ENCODE results near the gene SOX14.

The SOX14 gene

DNA sequence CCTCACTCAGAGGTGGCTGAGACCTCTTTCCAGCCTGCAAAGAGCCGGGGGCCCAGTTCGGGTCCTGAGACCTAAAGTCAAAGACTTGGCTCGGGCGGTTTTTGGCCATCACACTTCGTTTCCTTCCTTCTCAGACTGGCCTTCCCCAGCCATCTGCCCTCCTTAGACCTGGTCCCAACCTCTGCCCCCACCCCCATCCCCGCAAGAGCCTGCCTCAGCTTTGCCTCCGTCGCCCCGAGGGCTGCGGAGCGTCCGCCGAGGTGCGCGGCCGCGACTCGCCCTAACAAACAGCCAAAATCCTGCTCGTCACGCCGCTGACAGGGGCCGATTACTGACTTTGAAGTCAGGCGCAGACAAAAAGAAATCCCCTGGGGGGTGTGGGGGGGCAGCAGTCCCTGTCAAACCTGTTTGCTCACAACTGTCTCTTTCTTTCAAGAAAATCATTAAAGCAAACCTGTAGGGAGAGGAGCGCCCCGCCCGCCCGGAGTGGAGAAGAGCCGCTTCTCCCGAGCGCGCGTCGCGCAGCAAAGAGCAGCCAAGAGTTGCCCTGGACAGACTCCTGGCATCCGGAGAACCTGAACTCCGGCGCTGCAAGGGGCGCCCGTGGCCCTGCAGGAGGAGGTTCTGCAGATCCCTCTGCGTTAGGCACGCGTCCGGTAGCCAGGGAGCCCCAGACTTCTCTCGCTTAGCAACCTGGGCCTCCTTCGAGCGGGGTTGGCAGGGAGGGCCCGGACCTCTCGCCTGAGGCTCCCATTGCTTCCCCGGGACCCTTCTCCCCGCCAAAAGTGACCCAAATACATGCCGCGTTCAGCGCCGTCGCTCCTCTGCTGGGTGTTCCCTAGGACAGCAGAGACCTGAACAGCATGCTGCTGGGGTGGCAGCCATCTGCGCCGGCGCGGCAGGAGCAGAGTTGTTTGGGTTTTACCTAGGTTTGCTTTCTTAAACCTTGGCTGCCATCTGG lies 4.5 kb downstream of the SOX14 start:
- no peak for DNase-seq

DNA sequence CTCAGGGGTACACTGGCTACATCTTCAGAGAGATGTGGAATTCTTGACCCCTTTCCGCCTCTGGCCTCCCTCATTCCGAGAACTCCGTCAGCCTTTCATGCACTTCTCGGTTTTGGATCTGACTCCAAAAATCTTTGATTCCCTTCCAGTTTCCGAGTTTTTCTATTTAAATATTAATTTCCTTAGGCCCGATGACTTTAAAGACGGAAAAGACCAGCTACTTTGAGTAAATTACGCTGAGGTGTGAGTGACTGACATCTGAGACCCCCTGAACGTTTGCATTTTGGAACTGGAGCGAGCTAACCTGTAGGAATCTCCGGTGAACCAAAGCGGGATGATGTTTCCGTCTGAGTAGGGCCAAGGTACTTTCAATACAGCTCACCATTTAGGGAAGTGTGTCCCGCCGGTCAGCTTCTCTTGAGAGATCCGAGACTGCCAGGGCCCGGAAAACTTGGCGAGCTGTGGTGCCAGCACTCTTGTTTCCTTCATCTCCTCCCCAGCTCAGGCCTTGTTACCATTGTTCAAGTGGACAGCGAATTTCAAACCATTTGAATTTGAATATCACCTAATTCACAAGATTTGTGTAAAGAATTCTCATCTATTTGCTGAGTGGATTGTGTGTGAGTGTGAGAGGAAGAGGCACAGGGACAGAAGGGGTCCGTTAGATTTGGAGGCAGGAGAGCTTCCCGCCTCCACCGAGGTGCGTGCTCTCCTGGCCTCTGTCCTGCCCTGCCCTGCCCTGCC lies 5.4 kb downstream of the SOX14 start:
- no peak for DNase-seq

DNA sequence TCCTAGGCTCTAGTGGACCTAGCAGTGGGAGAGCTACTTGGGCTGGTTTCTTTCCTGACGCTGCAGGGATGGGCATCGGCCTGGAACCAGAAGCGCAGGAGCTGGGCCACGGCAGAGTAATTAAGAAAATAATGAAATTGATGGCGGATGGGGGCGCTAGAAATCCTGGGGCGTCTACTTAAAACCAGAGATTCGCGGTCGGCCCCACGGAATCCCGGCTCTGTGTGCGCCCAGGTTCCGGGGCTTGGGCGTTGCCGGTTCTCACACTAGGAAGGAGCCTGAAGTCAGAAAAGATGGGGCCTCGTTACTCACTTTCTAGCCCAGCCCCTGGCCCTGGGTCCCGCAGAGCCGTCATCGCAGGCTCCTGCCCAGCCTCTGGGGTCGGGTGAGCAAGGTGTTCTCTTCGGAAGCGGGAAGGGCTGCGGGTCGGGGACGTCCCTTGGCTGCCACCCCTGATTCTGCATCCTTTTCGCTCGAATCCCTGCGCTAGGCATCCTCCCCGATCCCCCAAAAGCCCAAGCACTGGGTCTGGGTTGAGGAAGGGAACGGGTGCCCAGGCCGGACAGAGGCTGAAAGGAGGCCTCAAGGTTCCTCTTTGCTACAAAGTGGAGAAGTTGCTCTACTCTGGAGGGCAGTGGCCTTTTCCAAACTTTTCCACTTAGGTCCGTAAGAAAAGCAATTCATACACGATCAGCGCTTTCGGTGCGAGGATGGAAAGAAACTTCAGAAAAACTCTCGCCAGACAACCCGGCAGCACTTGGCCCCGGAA lies 6.1 kb downstream of the SOX14 start:
- no peak for DNase-seq

DNA sequence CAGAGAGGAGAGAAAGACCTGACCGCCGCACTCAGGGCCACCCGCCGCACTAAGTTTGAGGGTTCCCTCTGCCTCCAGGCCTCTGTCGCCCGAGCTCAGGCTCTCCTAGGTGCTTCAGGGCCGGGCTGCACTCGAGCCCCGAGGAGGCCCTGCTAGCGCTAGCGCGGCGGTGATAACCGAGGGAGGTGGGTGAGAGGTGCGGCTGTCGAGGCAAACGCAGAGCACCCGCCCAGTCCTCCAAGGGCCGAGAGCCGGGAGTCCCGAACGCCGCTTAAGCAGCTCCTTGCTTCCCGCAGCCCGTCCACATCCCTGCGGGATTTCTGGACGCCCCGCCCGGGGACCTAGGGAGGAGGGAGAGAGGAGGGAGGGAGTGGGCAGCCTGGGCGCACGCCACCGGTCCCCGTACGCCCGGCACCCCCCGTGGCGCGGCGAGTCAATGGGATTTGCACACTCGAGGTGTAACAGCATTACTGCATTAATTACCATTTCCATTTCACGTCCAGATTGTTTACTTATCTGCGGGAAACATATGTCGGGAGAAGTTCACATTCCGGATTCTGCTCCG lies 6.8 kb downstream of the SOX14 start:
- no peak for DNase-seq

DNA sequence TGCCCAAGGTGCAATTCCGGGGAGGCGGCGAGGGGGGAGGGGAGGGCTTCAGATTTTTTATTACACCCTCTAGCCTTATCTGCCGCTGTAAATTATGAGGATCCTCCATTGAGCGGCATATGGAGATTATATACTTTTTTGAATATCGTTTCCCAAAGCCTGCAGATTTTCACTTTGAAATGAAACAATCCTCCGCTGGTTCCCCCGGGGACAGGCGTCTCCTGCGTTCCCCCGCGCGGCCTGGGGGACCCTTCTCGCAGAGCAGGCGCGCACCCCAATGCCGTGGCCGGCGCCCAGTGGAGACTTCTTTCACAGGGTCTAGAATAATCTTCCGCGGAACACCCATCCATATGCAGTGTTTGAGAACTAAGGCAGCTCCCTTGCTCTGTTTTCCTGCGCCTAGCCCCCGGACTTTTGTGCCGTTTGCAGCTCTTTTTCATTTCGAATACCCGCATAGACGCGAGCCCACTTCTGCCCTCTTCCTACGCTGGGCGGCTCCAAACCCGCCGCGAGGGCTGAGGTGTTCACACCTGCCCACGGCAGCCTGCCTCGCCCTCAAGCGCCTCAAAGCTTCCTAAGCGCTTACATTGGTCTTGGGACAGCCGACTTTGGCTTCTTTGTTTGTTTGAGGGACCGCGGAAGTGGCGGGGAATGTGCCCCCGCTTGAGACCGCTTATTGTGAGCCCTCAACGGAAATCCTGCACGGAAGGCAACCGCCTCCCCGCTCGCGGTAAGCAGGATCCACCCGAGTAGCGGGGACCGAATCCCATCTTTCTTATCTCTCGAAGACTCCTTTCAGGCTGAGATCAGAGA lies 7.5 kb downstream of the SOX14 start:
- no peak for DNase-seq

DNA sequence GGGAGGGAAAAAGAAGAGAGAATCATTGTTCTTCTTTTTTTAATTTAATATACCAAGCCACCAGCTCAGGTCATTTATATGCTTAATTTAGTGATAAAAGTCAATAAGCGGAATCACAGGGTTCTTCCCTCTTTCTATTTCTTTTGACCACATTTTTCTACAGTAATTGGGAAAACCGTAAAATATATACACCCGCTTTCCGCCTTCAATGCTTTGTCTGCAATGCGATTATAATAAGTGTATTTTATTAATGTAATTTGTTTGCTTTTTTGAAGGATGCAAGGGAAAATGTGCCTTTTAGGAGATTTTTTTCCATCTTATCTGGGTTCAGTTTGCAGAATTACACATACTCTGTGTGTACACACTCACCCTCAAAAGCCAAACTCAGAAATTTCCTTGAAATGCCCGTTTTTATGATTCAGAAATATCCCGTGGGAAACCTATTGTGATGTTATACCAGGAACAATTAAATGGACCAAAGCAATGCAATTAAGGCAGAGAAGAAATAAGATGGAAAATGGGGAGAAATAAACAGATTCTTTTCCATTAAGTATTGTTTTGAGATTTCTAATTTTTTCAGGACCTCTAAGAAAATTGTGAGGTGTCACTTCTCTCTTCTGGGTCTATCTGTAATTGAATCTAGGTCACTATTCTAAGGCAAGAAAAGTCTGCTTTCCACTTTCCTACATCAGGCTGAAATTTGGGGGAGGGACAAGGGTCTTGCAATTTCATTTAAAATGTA lies 8.3 kb downstream of the SOX14 start:
- DNase-seq, result no peak

DNA sequence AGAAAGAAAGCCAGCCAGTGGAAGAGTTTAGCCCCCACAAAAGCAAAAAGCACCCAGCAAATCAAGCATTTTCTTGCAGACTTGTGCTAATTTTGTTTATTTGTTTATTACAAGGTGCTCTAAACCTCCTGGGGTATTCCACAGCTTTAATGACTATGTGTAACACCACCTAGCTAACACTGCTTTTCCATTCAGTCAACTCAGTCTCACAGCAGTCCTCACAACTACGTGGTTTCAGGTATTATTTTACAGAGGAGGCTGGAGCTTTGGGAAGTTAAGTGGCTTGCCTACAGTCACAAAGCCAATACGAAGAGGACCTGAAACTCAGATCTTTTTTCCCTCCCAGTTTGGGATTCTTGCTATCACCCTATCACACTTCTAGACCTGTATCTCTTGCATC lies 14.8 kb downstream of the SOX14 start:
- no peak for DNase-seq

DNA sequence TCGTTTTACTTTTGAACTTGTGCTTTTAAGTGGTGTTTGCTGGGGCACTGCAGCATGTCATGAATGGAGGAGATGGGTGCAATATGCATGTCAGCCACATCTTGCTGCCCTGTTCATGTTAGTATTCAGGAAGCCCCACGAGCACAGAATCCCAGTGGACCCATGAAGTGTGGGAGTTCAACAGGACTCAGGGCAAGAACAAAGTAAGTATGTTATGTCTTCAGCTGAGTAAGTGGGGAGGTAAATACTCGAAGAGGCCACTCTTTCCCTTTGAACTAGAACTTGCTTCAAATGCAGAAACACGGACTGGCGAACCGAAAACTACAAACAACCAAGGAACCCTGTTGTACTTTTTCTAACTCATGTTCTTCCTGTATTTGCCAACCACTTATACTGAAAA lies 23.4 kb downstream of the SOX14 start:
- DNase-seq, result no peak

DNA sequence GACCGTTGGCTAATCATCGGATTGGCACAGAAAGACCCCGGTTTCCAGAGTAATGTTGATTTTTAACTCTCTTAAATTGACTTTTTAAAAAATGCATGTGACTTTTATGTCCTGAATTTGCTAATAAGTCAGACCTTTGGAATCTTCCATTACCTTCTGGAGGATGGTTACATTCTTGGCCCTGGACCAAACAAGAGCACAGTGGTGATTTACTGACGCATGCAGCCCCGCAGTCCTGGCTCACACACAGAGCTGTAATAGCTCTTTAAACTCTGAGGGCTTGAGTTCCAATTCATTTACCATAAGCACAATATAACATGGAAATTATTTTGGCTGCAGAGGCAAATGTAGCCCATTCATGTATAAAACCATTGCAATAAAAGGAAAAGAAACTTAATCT lies 25.1 kb downstream of the SOX14 start:
- DNase-seq, result no peak

DNA sequence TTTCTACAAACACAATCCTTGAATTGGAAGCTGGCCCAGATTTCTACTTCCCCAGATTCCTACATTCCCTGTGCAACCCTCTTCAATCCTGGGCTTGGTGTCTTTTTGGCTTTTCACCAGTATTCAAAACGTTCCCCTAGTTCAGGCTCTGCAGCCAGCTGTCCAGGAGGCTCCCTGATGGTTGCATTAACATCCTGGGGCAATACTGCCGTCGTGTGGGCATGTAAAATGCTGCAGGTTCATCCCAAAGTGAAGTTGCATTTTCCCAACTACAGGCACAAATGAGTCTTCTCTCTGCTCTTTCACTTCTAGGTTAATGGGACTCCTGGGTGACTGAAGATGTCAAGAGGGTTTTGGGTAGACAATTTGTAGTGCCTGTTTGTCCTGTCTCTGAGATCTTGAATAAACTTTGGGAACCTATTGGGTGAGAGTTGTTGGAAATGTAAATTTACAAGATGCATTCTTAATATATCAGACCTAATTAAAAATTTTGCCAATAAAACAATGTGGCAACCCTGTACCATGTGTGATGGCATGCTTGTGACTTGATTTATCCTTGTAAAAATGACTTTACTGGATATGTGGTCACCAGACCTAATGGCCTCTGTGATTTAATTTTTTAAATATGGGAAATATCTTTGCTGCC lies 28.6 kb downstream of the SOX14 start:
- peak; percentile 43 for DNase-seq

DNA sequence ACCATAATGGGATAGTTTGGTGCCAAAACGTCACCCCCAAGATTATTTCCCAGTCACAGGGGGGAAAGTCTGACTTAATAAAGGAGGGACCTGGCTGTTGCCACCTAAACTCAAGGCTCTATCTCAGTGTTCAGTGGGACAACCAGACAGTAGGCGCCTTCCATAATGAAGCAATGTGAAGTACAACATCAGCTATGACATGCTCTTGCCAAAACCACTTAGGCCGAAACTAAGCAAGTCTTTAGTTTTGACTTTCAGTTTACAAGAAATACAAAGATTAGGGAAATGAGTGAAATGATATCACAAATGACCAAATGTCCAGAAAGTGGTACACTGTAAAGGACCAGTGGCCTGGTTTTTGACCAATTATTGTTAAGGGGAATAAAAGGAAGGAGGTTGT lies 32.9 kb downstream of the SOX14 start:
- DNase-seq, result no peak

DNA sequence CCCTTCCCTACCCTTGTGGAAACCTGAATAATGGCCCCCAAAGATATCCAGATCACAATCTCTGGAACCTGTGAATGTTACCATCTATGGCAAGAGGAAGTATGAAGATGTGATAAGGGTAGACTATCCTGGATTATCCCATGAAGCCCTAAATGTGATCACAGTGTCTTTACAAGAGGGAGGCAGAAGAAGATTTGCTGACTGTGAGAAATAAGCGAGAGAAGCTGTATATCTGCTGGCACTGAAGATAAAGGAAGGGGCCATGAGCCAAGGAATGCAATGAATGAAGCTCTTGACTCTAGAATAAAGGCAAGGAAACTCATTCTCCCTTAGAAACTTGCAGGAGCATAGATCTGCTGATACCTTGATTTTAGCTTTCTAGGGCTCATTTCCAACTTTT lies 39.1 kb downstream of the SOX14 start:
- no peak for DNase-seq

DNA sequence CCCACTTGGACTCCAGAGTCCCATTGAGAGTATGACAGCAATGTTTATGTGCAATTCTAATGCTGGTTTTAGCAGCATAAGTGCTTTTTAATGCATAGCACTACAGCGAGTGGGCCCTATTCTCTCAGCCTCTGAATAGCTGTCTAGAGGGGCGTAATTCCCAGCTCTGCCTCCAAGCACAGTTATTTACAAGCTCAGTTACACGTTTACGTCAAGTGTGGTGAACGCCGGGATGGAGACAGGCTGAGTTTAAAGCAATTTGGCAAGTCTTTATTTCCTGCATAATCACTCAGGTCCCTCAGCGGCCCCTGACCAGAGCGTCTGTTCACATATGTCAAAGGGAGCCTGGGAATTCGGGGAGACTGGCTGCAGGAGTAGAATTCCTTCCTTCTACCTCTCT lies 43.9 kb downstream of the SOX14 start:
- no peak for DNase-seq

DNA sequence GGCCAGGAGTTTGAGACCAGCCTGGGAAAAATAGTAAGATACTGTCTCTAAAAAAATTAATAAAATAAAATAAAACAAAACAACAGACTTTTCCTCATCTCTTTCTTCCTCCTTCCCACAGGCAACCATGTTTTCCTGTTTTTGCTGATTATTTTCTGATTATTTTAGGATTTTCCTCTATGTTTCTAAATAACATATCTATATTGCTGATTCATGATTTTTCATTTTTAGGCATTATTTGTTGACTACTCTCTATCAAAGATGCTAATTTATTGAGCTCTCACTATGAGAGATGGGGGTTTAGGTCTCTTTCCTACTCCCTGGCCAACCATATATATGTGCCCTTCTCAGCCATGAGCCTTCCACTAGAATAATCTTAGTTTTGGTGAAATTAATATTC lies 45.4 kb downstream of the SOX14 start:
- DNase-seq, result no peak

DNA sequence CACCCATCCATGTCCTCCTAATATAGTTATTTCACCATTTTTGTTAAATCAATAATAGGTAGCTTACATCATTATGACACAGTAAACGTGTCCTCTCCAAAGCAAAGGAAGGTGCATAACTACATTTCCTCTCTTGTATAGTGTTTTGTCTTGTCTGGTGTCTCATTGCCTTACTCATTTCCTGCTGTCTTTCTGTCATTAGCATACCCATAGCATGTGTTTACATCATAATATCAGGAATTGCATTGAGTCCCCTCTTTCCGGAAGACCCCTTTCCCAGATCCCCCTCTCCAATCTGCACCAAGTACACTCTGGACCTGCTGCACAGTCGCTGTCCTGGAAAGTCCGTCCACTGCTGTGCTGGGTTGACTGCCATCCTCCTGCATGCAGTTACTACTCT lies 47.9 kb downstream of the SOX14 start:
- no peak for DNase-seq

DNA sequence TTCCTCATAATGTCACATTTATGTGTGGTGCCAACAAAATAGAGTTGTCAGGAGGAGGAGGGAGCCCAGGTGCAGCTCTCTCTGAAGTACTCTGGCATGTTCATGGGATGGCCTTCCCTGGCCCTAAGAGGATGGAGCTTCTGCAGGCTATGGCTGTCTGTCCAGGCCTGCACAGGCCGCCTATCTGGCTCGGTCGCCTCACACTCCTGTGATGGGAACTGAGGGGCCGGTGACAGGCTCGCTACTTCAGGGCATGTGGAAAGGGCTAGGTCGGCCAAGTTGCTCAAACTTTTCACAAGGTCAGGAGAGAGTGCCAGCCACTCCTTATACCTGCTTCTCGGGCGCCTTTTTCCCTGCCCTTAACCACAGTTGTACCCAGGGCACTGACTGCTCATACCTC lies 51.1 kb downstream of the SOX14 start:
- DNase-seq, result no peak
